Measurements from ENCODE around the gene CD300LD. TPM values are rescaled to one million over a fixed set of nuclear protein-coding genes. Genes with fewer than 3 reads are reported as not detected.

The CD300LD gene
- total and polyA plus RNA-seq, 10 of the 15 experiments (the other 5 are each of a cell fraction or from before 2014, with no cell fraction given): not detected

DNA sequence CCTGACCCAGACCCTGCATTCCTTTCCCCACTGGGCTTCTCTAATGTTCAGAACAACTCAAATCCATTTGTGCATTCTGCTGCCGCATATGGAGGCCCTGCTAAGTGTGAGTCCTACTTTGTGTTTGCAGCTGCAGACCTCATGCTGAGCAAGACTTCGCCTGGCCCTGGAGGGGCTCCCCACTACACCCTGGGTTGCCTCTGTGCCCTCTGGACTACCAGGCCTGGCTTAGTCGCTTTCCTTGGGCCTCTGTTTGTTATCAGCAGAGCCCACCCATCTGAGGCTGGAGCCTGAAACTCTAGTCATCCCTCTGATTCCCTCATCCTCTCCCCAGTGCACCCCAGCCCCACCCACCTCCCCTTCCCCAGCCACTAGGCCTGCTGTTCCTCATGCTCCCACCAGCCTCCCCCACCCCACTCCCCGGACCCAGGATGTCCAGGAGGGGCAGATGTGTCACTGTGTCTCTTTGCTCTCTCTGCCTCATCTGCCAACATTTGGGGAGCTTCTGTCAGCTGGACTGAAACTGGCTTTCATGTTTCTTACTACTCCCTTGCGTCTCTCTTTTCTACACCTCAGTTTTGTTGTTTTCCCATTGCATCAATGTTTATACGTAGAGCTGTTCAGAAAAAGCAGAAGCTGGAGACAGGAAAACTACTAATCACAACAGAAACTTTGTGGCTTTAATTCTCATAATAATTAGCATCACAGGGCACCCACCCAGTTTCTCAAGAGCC lies 49.3 kb upstream of the CD300LD start:
- ChIA-PET POLR2A (no interaction called here), RAD21 (ENCODE audit: unreplicated experiment) (interaction anchor here (0.6 to 0.9 kb wide), 4 partner anchors 9 to 187 kb away, joined by 3 to 5 read pairs (median 4); no protein-coding TSS in a partner anchor), SMC1A (ENCODE audit: uncharacterized antibody, unreplicated experiment) (interaction anchor here (0.6 kb wide), 1 partner anchor 178 kb away, joined by 3 read pairs; no protein-coding TSS in a partner anchor), CTCF (interaction anchor here (1.0 to 1.7 kb wide), 3 partner anchors 75 to 222 kb away, joined by 4 to 7 read pairs (median 4); no protein-coding TSS in a partner anchor)
- no peaks in the 10 kb centered on the region for H3K9me3 ChIP-seq (replicated peaks; ENCODE audit: control insufficient read depth, insufficient read depth, low read length)
- H3K4me1 ChIP-seq (ENCODE audit: control insufficient read depth, insufficient read depth, low read length): peaks cover 25% of the 10 kb centered on the region
- DNase-seq (ENCODE audit: low read depth, low spot score) (peak; percentile 44), FAIRE-seq (no peak), ATAC-seq (peak; percentile 38)
- no TSS peak for BruUV-seq (replicated peaks)
- 27% methylated on average over 6 of the region's 6 CpGs for WGBS (ENCODE audit: insufficient coverage, insufficient replicate concordance, low lambda C conversion rate, missing lambda C conversion rate)
- TF ChIP-seq SPI1 (IDR thresholded peaks at IDR 0.05; ENCODE audit: borderline replicate concordance, insufficient read depth, low read depth, low read length) (peak; percentile 38; the same call in 1 of the 2 replicates), MEF2B (IDR thresholded peaks at IDR 0.05; ENCODE audit: partially characterized antibody, poor library complexity, severe bottlenecking) (peak; percentile 25), PML (IDR thresholded peaks at IDR 0.05; ENCODE audit: low read length) (no peak), ATF7 (IDR thresholded peaks at IDR 0.05; ENCODE audit: low read depth) (peak; percentile 58), MTA2 (IDR thresholded peaks at IDR 0.05; ENCODE audit: low read depth) (peak; percentile 71; the same call in 1 of the 2 replicates), SMAD1 (IDR thresholded peaks at IDR 0.05; ENCODE audit: low read depth, partially characterized antibody) (peak; percentile 41), IKZF2 (IDR thresholded peaks at IDR 0.05) (peak; percentile 67 to 72; a peak in 3 of 4 replicates)
- TF ChIP-seq, protein P1, sequence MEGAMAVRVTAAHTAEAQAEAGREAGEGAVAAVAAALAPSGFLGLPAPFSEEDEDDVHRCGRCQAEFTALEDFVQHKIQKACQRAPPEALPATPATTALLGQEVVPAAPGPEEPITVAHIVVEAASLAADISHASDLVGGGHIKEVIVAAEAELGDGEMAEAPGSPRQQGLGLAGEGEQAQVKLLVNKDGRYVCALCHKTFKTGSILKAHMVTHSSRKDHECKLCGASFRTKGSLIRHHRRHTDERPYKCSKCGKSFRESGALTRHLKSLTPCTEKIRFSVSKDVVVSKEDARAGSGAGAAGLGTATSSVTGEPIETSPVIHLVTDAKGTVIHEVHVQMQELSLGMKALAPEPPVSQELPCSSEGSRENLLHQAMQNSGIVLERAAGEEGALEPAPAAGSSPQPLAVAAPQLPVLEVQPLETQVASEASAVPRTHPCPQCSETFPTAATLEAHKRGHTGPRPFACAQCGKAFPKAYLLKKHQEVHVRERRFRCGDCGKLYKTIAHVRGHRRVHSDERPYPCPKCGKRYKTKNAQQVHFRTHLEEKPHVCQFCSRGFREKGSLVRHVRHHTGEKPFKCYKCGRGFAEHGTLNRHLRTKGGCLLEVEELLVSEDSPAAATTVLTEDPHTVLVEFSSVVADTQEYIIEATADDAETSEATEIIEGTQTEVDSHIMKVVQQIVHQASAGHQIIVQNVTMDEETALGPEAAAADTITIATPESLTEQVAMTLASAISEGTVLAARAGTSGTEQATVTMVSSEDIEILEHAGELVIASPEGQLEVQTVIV (IDR thresholded peaks at IDR 0.05; ENCODE audit: borderline replicate concordance, partially characterized antibody): no peak
- in situ Hi-C loops (cut with MboI): no loop called here
- H3K27me3 ChIP-seq (replicated peaks in 1 of 2; ENCODE audit: control insufficient read depth in 2 of 2, insufficient read depth in 2 of 2, low read length in 1 of 2): peaks cover 0 to 2% of the 10 kb centered on the region in 2 experiments; a peak in 2 of 4 replicates
- no peak overlapping the region for H3K4me2 ChIP-seq (ENCODE audit: control insufficient read depth, insufficient read depth)
- intact Hi-C loops (cut with micrococcal nuclease; ENCODE audit: unreplicated experiment): no loop called here
- no peak overlapping the region for H3K9ac ChIP-seq (ENCODE audit: control insufficient read depth, insufficient read depth, low read length)
- H3K4me3 ChIP-seq: no peak overlapping the region
- H4K20me1 ChIP-seq (ENCODE audit: control insufficient read depth, insufficient read depth): no peaks in the 10 kb centered on the region
- no peaks in the 10 kb centered on the region for H3K36me3 ChIP-seq (ENCODE audit: control insufficient read depth in 2 of 2, insufficient read depth in 2 of 2, low read length in 1 of 2)
- H3K27ac ChIP-seq (ENCODE audit: control insufficient read depth, insufficient read depth): no peak overlapping the region
- no peak overlapping the region for H2AFZ ChIP-seq (ENCODE audit: control insufficient read depth, low read depth, low read length)
- no peaks in the 10 kb centered on the region for H3K79me2 ChIP-seq (ENCODE audit: control insufficient read depth, insufficient read depth, low read length)

Measured in GM12878 (cell line).